ENCODE measurements around the gene RNF157. TPM values are rescaled to one million over a fixed set of nuclear protein-coding genes. Genes with fewer than 3 reads are reported as not detected.

RNF157 gene
- total RNA-seq, 5 donors from 2014 or later (not counting 1 experiment from before 2014, with no cell fraction given), result 50.7 to 66.5 (median 61.9) TPM

DNA sequence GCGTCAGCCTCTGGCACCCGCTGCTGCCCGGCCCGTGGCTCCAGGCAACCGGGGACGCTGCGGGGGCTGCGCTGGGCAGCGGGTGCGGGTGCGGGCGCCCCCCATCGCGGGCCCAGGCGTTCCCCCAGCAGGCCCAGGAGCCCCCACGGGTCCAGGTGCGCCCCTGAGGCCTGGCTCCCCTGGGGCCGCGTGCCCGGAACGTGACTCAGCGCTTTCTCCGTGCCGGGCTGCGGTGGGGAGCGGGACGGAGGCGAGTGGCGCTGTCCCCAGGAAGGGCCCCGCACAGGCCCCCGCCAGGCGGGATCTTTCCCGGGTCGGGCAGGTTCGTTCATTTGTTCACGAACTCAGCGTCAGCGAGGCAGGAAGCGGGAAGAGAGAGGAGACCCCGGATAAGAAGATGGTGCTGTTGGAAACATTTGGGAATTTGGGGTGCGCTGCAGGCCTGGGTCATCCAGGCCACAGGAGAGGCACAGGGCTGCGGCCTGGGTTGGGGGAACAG lies 118.3 kb downstream of the RNF157 start:
- CTCF ChIA-PET, result interaction anchor here (0.6 to 5.7 kb wide), 6 partner anchors 58 to 158 kb away, joined by 3 to 29 read pairs (median 12); no protein-coding TSS in a partner anchor
- H3K4me3 ChIP-seq (ENCODE audit: control insufficient read depth in 1 of 2, extremely low read depth in 1 of 2, low read length in 1 of 2), result peak overlapping the region; percentile 27 to 50
- Mint-ChIP-seq H3K9me3 (no peaks in the 10 kb centered on the region), H3K27me3 (no peaks in the 10 kb centered on the region), H3K4me3 (peak overlapping the region; percentile 39 to 59 (median 45)), H3K27ac (peak overlapping the region; percentile 69 to 75), H3K36me3 (no peaks in the 10 kb centered on the region), H3K4me1 (peaks cover 19 to 33% (median 30%) of the 10 kb centered on the region in 3 donors)
- DNase-seq, result peak in 2 of 35 experiments; percentile 25 to 33
- peak overlapping the region; percentile 23 for H3K27ac ChIP-seq (ENCODE audit: low read length)
- H3K4me1 ChIP-seq (ENCODE audit: control insufficient read depth in 1 of 2, extremely low read depth in 1 of 2, insufficient read depth in 2 of 2, low read length in 2 of 2), result peaks cover 6 to 28% of the 10 kb centered on the region in 2 experiments
- H3K36me3 ChIP-seq (ENCODE audit: control insufficient read depth in 2 of 2, extremely low read depth in 1 of 2, insufficient read depth in 1 of 2, low read length in 1 of 2), result peaks cover 0 to 2% of the 10 kb centered on the region in 2 donors
- POLR2A ChIA-PET, result interaction anchor here in 1 of 2 donors (1.0 kb wide), 1 partner anchor 147 kb away, joined by 3 read pairs; no protein-coding TSS in a partner anchor
- WGBS (ENCODE audit: insufficient coverage), result 32% methylated on average over 41 of the region's 42 CpGs
- H3K9me3 ChIP-seq, result no peaks in the 10 kb centered on the region
- peak; percentile 18 to 35 (median 22) for ATAC-seq (replicated peaks in 1 of 4)
- peaks cover 0 to 4% of the 10 kb centered on the region in 2 experiments for H3K27me3 ChIP-seq (replicated peaks in 1 of 2; ENCODE audit: control insufficient read depth in 2 of 2, extremely low read depth in 1 of 2, insufficient read depth in 2 of 2, low read length in 1 of 2)

- peaks cover 9 to 23% (median 19%) of the 10 kb centered on the region in 3 donors for H3K4me1 Mint-ChIP-seq
- CTCF ChIA-PET, result interaction anchor here (0.5 to 3.8 kb wide), 7 partner anchors 55 to 235 kb away, joined by 3 to 29 read pairs (median 4); no protein-coding TSS in a partner anchor
- 98% methylated on average over 5 of the region's 5 CpGs for WGBS (ENCODE audit: insufficient coverage)
- H3K27me3 ChIP-seq (replicated peaks in 1 of 2; ENCODE audit: control insufficient read depth in 2 of 2, extremely low read depth in 1 of 2, insufficient read depth in 2 of 2, low read length in 1 of 2), result peaks cover 0 to 4% of the 10 kb centered on the region in 2 experiments
- POLR2A ChIA-PET, result interaction anchor here in 1 of 2 donors (0.6 kb wide), 1 partner anchor 17 kb away, joined by 3 read pairs; the partner anchor contains the start of gene EXOC7
- peaks cover 0 to 2% of the 10 kb centered on the region in 2 donors for H3K36me3 ChIP-seq (ENCODE audit: control insufficient read depth in 2 of 2, extremely low read depth in 1 of 2, insufficient read depth in 1 of 2, low read length in 1 of 2)
- DNase-seq (no peak), ATAC-seq (replicated peaks in 1 of 4) (no peak)
- no peak overlapping the region for H3K4me3 ChIP-seq (ENCODE audit: control insufficient read depth in 1 of 2, extremely low read depth in 1 of 2, low read length in 1 of 2)
- no peaks in the 10 kb centered on the region for H3K9me3 ChIP-seq
- H3K9me3 Mint-ChIP-seq, result no peaks in the 10 kb centered on the region
- H3K27ac Mint-ChIP-seq, result peak overlapping the region in 1 of 2 donors; percentile 28
- peak overlapping the region in 1 of 3 donors; percentile 59 for H3K4me3 Mint-ChIP-seq
- H3K4me1 ChIP-seq (ENCODE audit: control insufficient read depth in 1 of 2, extremely low read depth in 1 of 2, insufficient read depth in 2 of 2, low read length in 2 of 2), result peaks cover 2 to 24% of the 10 kb centered on the region in 2 experiments
- H3K36me3 Mint-ChIP-seq, result no peaks in the 10 kb centered on the region
- H3K27ac ChIP-seq (ENCODE audit: low read length), result no peak overlapping the region
- H3K27me3 Mint-ChIP-seq, result no peaks in the 10 kb centered on the region
Measured at GRCh38 chr17:76120658-76121008, 119.7 kb downstream of the RNF157 start.

DNA sequence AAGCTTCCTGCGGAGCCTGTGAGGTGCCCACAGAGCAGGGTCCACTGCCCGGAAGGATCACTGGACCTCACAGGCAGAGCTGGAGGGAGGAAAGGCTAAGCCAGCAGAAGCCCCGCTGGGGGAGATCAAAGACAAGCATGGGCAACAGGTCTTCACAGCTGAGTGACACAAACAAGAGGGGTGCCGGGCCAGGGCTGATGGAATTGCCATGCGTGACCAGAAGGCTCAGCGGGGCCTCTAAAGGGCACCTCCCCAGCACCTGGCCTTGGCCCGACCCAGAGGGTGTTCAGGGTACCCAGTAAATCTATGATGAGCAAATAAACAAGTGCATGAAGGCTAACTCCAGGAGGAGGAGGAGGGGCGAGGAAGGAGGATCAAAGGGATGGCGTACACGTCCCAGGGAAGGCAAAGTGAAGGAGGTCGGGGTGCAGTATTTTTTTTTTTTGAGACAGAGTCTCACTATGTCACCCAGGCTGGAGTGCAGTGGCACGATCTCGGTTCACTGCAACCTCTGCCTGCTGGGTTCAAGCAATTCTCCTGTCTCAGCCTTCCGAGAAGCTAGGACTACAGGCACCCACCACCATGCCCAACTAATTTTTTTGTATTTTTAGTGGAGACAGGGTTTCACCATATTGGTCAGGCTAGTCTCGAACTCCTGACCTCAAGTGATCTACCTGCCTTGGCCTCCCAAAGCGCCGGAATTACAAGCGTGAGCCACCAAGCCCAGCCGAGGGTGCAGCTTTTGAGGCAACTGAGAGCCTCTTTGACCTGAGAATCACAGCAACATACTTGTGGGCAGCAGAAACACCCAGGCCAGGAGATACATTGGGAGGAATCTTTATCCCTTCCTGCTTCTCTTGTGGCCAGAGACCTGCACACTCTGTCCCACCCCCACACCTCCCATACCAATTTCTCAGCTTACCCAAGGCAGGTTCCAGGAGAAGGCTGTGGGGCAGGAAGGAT lies 120.6 kb downstream of the RNF157 start:
- Mint-ChIP-seq H3K36me3 (no peaks in the 10 kb centered on the region), H3K4me3 (no peak overlapping the region), H3K27me3 (no peaks in the 10 kb centered on the region), H3K4me1 (peaks cover 9 to 23% (median 17%) of the 10 kb centered on the region in 3 donors), H3K9me3 (no peaks in the 10 kb centered on the region), H3K27ac (no peak overlapping the region)
- ATAC-seq (replicated peaks in 1 of 4) (no peak), DNase-seq (no peak)
- H3K9me3 ChIP-seq, result no peaks in the 10 kb centered on the region
- H3K36me3 ChIP-seq (ENCODE audit: control insufficient read depth in 2 of 2, extremely low read depth in 1 of 2, insufficient read depth in 1 of 2, low read length in 1 of 2), result peaks cover 0 to 2% of the 10 kb centered on the region in 2 donors
- POLR2A ChIA-PET, result interaction anchor here (0.6 to 0.7 kb wide), 3 partner anchors 16 to 144 kb away, joined by 3 to 4 read pairs (median 3); partner anchors contain the start of gene EXOC7 (in 1 of the 2)
- H3K4me1 ChIP-seq (ENCODE audit: control insufficient read depth in 1 of 2, extremely low read depth in 1 of 2, insufficient read depth in 2 of 2, low read length in 2 of 2), result peaks cover 2 to 24% of the 10 kb centered on the region in 2 experiments
- 83% methylated on average over 15 of the region's 19 CpGs for WGBS (ENCODE audit: insufficient coverage)
- H3K4me3 ChIP-seq (ENCODE audit: control insufficient read depth in 1 of 2, extremely low read depth in 1 of 2, low read length in 1 of 2), result no peak overlapping the region
- H3K27ac ChIP-seq (ENCODE audit: low read length), result no peak overlapping the region
- CTCF ChIA-PET, result interaction anchor here (0.5 to 3.8 kb wide), 7 partner anchors 54 to 234 kb away, joined by 3 to 29 read pairs (median 4); no protein-coding TSS in a partner anchor
- peaks cover 0 to 4% of the 10 kb centered on the region in 2 experiments for H3K27me3 ChIP-seq (replicated peaks in 1 of 2; ENCODE audit: control insufficient read depth in 2 of 2, extremely low read depth in 1 of 2, insufficient read depth in 2 of 2, low read length in 1 of 2)

- Mint-ChIP-seq H3K27me3 (no peaks in the 10 kb centered on the region), H3K4me3 (no peak overlapping the region), H3K4me1 (no peaks in the 10 kb centered on the region), H3K9me3 (no peaks in the 10 kb centered on the region), H3K27ac (no peak overlapping the region), H3K36me3 (no peaks in the 10 kb centered on the region)
- Histone ChIP-seq H3K4me3 (ENCODE audit: control insufficient read depth in 1 of 2, extremely low read depth in 1 of 2, low read length in 1 of 2) (no peak overlapping the region), H3K4me1 (ENCODE audit: control insufficient read depth in 1 of 2, extremely low read depth in 1 of 2, insufficient read depth in 2 of 2, low read length in 2 of 2) (no peaks in the 10 kb centered on the region), H3K27ac (ENCODE audit: low read length) (no peak overlapping the region), H3K27me3 (replicated peaks in 1 of 2; ENCODE audit: control insufficient read depth in 2 of 2, extremely low read depth in 1 of 2, insufficient read depth in 2 of 2, low read length in 1 of 2) (peaks cover 0 to 7% of the 10 kb centered on the region in 2 experiments), H3K36me3 (ENCODE audit: control insufficient read depth in 2 of 2, extremely low read depth in 1 of 2, insufficient read depth in 1 of 2, low read length in 1 of 2) (peaks cover 0 to 2% of the 10 kb centered on the region in 2 donors), H3K9me3 (no peaks in the 10 kb centered on the region)
- POLR2A ChIA-PET, result interaction anchor here in 1 of 2 donors (0.5 kb wide), 1 partner anchor 49 kb away, joined by 9 read pairs; no protein-coding TSS in a partner anchor
- CTCF ChIA-PET, result interaction anchor here (0.7 to 1.5 kb wide), 2 partner anchors 147 to 164 kb away, joined by 3 to 4 read pairs; no protein-coding TSS in a partner anchor
- WGBS (ENCODE audit: insufficient coverage), result no CpG with 5 or more reads among the region's 7 CpGs
- DNase-seq, result no peak
- no peak for ATAC-seq (replicated peaks in 1 of 4)
Measured at GRCh38 chr17:76115138-76115754, 125.0 kb downstream of the RNF157 start.

- H3K27ac Mint-ChIP-seq, result no peak overlapping the region
- ATAC-seq (replicated peaks in 1 of 4), result no peak
- POLR2A ChIA-PET, result no interaction called here
Measured at GRCh38 chr17:76111956-76112355, 128.3 kb downstream of the RNF157 start.

More at GRCh38 chr17:76111956-76112355, 128.3 kb downstream of the RNF157 start:
- 100% methylated on average over 1 of the region's 2 CpGs for WGBS (ENCODE audit: insufficient coverage)
- no peaks in the 10 kb centered on the region for H3K4me1 Mint-ChIP-seq
- no peaks in the 10 kb centered on the region for H3K9me3 Mint-ChIP-seq
- Histone ChIP-seq H3K4me3 (ENCODE audit: control insufficient read depth in 1 of 2, extremely low read depth in 1 of 2, low read length in 1 of 2) (no peak overlapping the region), H3K27ac (ENCODE audit: low read length) (no peak overlapping the region), H3K9me3 (no peaks in the 10 kb centered on the region), H3K36me3 (ENCODE audit: control insufficient read depth in 2 of 2, extremely low read depth in 1 of 2, insufficient read depth in 1 of 2, low read length in 1 of 2) (no peaks in the 10 kb centered on the region), H3K4me1 (ENCODE audit: control insufficient read depth in 1 of 2, extremely low read depth in 1 of 2, insufficient read depth in 2 of 2, low read length in 2 of 2) (no peaks in the 10 kb centered on the region), H3K27me3 (replicated peaks in 1 of 2; ENCODE audit: control insufficient read depth in 2 of 2, extremely low read depth in 1 of 2, insufficient read depth in 2 of 2, low read length in 1 of 2) (peaks cover 0 to 3% of the 10 kb centered on the region in 2 experiments)
- CTCF ChIA-PET, result interaction anchor here in 1 of 2 donors (0.8 kb wide), 1 partner anchor 109 kb away, joined by 3 read pairs; no protein-coding TSS in a partner anchor
- H3K4me3 Mint-ChIP-seq, result no peak overlapping the region
- H3K36me3 Mint-ChIP-seq, result no peaks in the 10 kb centered on the region
- DNase-seq, result no peak
- no peaks in the 10 kb centered on the region for H3K27me3 Mint-ChIP-seq
